A673 (cell line): Measurements from ENCODE around the gene CPA1.

ENCODE experiments used
- EZH2 ChIP-seq: fragments of 200-600 bp; sonication (generic); IDR thresholded peaks from 2 replicates; pipeline ENCODE4 v1.6.1; 2017; ENCODE audit warnings: borderline replicate concordance, low read depth, mild to moderate bottlenecking, mixed read lengths, antibody characterized with exemption, low read length; ENCODE audit not compliant: poor library complexity, severe bottlenecking
- TF ChIP-seq, protein P1 (sequence below): fragments of 300-800, 200-600 bp; sonication (generic); conservative IDR thresholded peaks from 2 replicates; pipeline ENCODE4 v1.5.1; 2017; ENCODE audit warnings: low read depth, mild to moderate bottlenecking, antibody characterized with exemption, low read length, moderate library complexity, mixed read lengths

DNA sequence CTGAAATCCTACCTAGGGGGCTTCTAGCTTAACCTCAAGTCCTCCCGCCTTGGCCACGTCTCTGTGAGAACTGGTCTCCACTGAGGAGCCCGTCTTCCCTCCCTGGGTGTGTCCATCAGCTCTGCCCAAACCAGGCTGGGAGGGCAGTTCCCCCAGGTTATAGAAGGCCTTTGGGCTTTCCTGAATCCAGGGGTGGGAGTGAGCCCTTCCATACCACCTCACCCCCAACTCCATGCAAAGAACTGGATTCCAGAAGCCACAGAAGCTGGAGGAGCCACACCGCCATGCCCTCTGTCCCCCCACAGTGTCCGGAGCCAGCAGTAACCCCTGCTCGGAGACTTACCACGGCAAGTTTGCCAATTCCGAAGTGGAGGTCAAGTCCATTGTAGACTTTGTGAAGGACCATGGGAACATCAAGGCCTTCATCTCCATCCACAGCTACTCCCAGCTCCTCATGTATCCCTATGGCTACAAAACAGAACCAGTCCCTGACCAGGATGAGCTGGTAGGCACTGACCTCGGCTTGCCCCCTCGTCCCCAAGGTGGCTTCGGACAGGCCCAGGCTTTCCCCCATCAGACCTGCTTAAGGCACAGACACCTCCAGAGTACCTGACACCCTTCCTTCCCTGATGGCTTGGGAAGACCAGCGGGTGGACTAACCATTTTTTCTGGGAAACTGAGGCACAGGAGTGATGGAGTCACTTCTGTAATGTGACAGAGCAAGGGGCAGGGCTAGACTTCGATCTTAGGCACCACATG lies 4.7 kb downstream of the CPA1 start:
- TF ChIP-seq, protein P1, sequence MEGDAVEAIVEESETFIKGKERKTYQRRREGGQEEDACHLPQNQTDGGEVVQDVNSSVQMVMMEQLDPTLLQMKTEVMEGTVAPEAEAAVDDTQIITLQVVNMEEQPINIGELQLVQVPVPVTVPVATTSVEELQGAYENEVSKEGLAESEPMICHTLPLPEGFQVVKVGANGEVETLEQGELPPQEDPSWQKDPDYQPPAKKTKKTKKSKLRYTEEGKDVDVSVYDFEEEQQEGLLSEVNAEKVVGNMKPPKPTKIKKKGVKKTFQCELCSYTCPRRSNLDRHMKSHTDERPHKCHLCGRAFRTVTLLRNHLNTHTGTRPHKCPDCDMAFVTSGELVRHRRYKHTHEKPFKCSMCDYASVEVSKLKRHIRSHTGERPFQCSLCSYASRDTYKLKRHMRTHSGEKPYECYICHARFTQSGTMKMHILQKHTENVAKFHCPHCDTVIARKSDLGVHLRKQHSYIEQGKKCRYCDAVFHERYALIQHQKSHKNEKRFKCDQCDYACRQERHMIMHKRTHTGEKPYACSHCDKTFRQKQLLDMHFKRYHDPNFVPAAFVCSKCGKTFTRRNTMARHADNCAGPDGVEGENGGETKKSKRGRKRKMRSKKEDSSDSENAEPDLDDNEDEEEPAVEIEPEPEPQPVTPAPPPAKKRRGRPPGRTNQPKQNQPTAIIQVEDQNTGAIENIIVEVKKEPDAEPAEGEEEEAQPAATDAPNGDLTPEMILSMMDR, result no peak
- no peak for TF ChIP-seq EZH2
